Neural cell (in vitro differentiated cells): ENCODE measurements around the gene ARL13B. TPM values are rescaled to one million over a fixed set of nuclear protein-coding genes. Genes with fewer than 3 reads are reported as not detected.

Experiments used
- H2AFZ ChIP-seq: fragments of 200-600, 300-800 bp; sonication (generic), shearing (Covaris generic); 2 replicates; pipeline ENCODE4 v1.6.0; 2014; ENCODE audit warnings: low read depth, mild to moderate bottlenecking, antibody characterized with exemption, low read length, moderate library complexity
- H3F3A ChIP-seq: fragments of 200-600 bp; shearing (Covaris generic); 2 replicates; pipeline ENCODE4 v1.6.1; 2016; ENCODE audit warnings: mild to moderate bottlenecking, moderate library complexity, mixed read lengths, antibody characterized with exemption, low read length; ENCODE audit not compliant: insufficient read depth, poor library complexity, severe bottlenecking
- H3K27ac ChIP-seq: fragments of 200-600, 300-800 bp; sonication (generic), shearing (Covaris generic); 2 replicates; pipeline ENCODE4 v1.5.1; 2014; ENCODE audit warnings: mild to moderate bottlenecking, low read length, moderate library complexity
- H3K27me3 ChIP-seq: fragments of 300-800, 200-600 bp; sonication (generic), shearing (Covaris generic); 2 replicates; pipeline ENCODE4 v1.6.0; 2014; ENCODE audit warnings: mild to moderate bottlenecking, low read depth, low read length, moderate library complexity; ENCODE audit not compliant: insufficient read depth
- H3K36me3 ChIP-seq: fragments of 300-800, 200-600 bp; sonication (generic), shearing (Covaris generic); 2 replicates; pipeline ENCODE4 v1.5.1; 2014; ENCODE audit warnings: mild to moderate bottlenecking, antibody characterized with exemption, low read length, moderate library complexity; ENCODE audit not compliant: insufficient read depth
- H3K4me2 ChIP-seq: fragments of 300-800, 200-600 bp; sonication (generic), shearing (Covaris generic); 2 replicates; pipeline ENCODE4 v1.6.0; 2014; ENCODE audit warnings: mild to moderate bottlenecking, low read length
- H3K4me3 ChIP-seq: fragments of 300-800, 200-600 bp; sonication (generic), shearing (Covaris generic); 2 replicates; pipeline ENCODE4 v1.5.1; 2014; ENCODE audit warnings: mild to moderate bottlenecking, low read length, moderate library complexity
- H3K79me2 ChIP-seq: fragments of 200-600 bp; shearing (Covaris generic); replicated peaks from 2 replicates; pipeline ENCODE4 v1.6.0; 2014; ENCODE audit warnings: mild to moderate bottlenecking, low read length, moderate library complexity; ENCODE audit not compliant: insufficient read depth
- H3K9ac ChIP-seq: fragments of 300-800, 200-600 bp; sonication (generic), shearing (Covaris generic); 2 replicates; pipeline ENCODE4 v1.6.1; 2016; ENCODE audit warnings: mild to moderate bottlenecking, low read length, mixed read lengths
- H3K9me2 ChIP-seq: fragments of 200-600 bp; shearing (Covaris generic); 2 replicates; pipeline ENCODE4 v1.6.1; 2016; ENCODE audit warnings: mild to moderate bottlenecking, low read length, mixed read lengths; ENCODE audit not compliant: insufficient read depth
- H3K9me3 ChIP-seq: fragments of 200-600, 300-800 bp; sonication (generic), shearing (Covaris generic); 2 replicates; pipeline ENCODE4 v1.6.1; 2016; ENCODE audit warnings: mild to moderate bottlenecking, mixed run types, low read length, moderate library complexity, mixed read lengths
- H4K20me1 ChIP-seq: fragments of 200-600 bp; shearing (Covaris generic); 2 replicates; pipeline ENCODE4 v1.6.1; 2016; ENCODE audit warnings: mild to moderate bottlenecking, mixed run types; ENCODE audit not compliant: insufficient read depth
- CTCF ChIP-seq: fragments of 450-650 bp; IDR thresholded peaks from 2 replicates; pipeline ENCODE4 v1.5.1; 2014; ENCODE audit warnings: antibody characterized with exemption, mild to moderate bottlenecking, moderate library complexity; ENCODE audit not compliant: poor library complexity, severe bottlenecking
- EP300 ChIP-seq: fragments of 450-650 bp; conservative IDR thresholded peaks from 2 replicates; pipeline ENCODE4 v1.6.1; 2014; ENCODE audit warnings: antibody characterized with exemption, mild to moderate bottlenecking, moderate library complexity; ENCODE audit not compliant: poor library complexity, severe bottlenecking
- EZH2 ChIP-seq: fragments of 200-600, 300-800 bp; shearing (Covaris generic), sonication (generic); IDR thresholded peaks from 2 replicates; pipeline ENCODE4 v1.6.1; 2014; ENCODE audit warnings: antibody characterized with exemption, low read length, borderline replicate concordance, mild to moderate bottlenecking; ENCODE audit not compliant: insufficient read depth, poor library complexity, severe bottlenecking
- MXI1 ChIP-seq: fragments of 450-650 bp; conservative IDR thresholded peaks from 2 replicates; pipeline ENCODE4 v1.6.1; 2014; ENCODE audit warnings: antibody characterized with exemption, mild to moderate bottlenecking; ENCODE audit not compliant: poor library complexity, severe bottlenecking
- POLR2AphosphoS5 ChIP-seq: IDR thresholded peaks from 2 replicates; pipeline ENCODE4 v1.6.1; 2012
- RAD21 ChIP-seq: fragments of 450-650 bp; conservative IDR thresholded peaks from 2 replicates; pipeline ENCODE4 v1.6.1; 2014; ENCODE audit warnings: antibody characterized with exemption, mild to moderate bottlenecking, moderate library complexity
- REST ChIP-seq: IDR thresholded peaks from 2 replicates; pipeline ENCODE4 v1.6.1; 2012; ENCODE audit warnings: borderline replicate concordance
- SMC3 ChIP-seq: fragments of 450-650 bp; conservative IDR thresholded peaks from 2 replicates; pipeline ENCODE4 v1.6.1; 2014; ENCODE audit warnings: antibody characterized with exemption, mild to moderate bottlenecking, moderate library complexity; ENCODE audit not compliant: poor library complexity
- TAF1 ChIP-seq: IDR thresholded peaks from 2 replicates; pipeline ENCODE4 v1.6.1; 2012; ENCODE audit warnings: low read depth
- polyA plus RNA-seq: library from polyadenylated mRNA; depleted of rRNA; stranded (reverse); fragments of >200 nt; gene quantifications from 2 replicates; pipeline ENCODE4 v1.2.3, GENCODE V29; 2014

ARL13B gene
- polyA plus RNA-seq, 1 donor from 2014 or later, result 13.7 TPM

- Histone ChIP-seq H3K4me2 (no peak overlapping the region), H3K9ac (no peak overlapping the region), H4K20me1 (no peaks in the 10 kb centered on the region), H3K79me2 (no peaks in the 10 kb centered on the region), H2AFZ (no peak overlapping the region), H3K27me3 (no peaks in the 10 kb centered on the region), H3K36me3 (no peaks in the 10 kb centered on the region), H3K27ac (no peak overlapping the region), H3K9me3 (no peaks in the 10 kb centered on the region), H3F3A (no peaks in the 10 kb centered on the region), H3K9me2 (no peaks in the 10 kb centered on the region), H3K4me3 (no peak overlapping the region)
- no peak for TF ChIP-seq REST
- no peak for TF ChIP-seq EZH2
- no peak for TF ChIP-seq TAF1
- no peak for TF ChIP-seq MXI1
- TF ChIP-seq POLR2AphosphoS5, result no peak
Observed at GRCh38 chr3:94001827-94002495, 22.0 kb downstream of the ARL13B start.

GRCh38 chr3:94004301-94004910 lies 24.5 kb downstream of the ARL13B start:
- Histone ChIP-seq H3K27me3 (no peaks in the 10 kb centered on the region), H3K4me3 (no peak overlapping the region), H4K20me1 (no peaks in the 10 kb centered on the region), H3K9ac (no peak overlapping the region), H3K4me2 (no peak overlapping the region), H3K27ac (no peak overlapping the region), H3K36me3 (no peaks in the 10 kb centered on the region), H3K9me2 (no peaks in the 10 kb centered on the region), H3K79me2 (no peaks in the 10 kb centered on the region), H3K9me3 (no peaks in the 10 kb centered on the region), H2AFZ (no peak overlapping the region), H3F3A (no peaks in the 10 kb centered on the region)
- TF ChIP-seq REST, result no peak
- no peak for TF ChIP-seq EP300
- TF ChIP-seq SMC3, result peak; percentile 65
- peak; percentile 79 for TF ChIP-seq CTCF
- no peak for TF ChIP-seq EZH2
- no peak for TF ChIP-seq TAF1
- no peak for TF ChIP-seq MXI1
- no peak for TF ChIP-seq POLR2AphosphoS5
- TF ChIP-seq RAD21, result peak; percentile 70
